ENCODE data around the gene FOLR3. TPM values are rescaled to one million over a fixed set of nuclear protein-coding genes. Genes with fewer than 3 reads are reported as not detected.

Gene FOLR3
- total and polyA plus RNA-seq, 9 of the 15 experiments (the other 6 are each of a cell fraction or from before 2014, with no cell fraction given) = not detected

GRCh38 chr11:72112143-72112977 is 23.2 kb upstream of the FOLR3 start, which contains the start of gene ANAPC15 (continued):
- TF ChIP-seq, protein P1, sequence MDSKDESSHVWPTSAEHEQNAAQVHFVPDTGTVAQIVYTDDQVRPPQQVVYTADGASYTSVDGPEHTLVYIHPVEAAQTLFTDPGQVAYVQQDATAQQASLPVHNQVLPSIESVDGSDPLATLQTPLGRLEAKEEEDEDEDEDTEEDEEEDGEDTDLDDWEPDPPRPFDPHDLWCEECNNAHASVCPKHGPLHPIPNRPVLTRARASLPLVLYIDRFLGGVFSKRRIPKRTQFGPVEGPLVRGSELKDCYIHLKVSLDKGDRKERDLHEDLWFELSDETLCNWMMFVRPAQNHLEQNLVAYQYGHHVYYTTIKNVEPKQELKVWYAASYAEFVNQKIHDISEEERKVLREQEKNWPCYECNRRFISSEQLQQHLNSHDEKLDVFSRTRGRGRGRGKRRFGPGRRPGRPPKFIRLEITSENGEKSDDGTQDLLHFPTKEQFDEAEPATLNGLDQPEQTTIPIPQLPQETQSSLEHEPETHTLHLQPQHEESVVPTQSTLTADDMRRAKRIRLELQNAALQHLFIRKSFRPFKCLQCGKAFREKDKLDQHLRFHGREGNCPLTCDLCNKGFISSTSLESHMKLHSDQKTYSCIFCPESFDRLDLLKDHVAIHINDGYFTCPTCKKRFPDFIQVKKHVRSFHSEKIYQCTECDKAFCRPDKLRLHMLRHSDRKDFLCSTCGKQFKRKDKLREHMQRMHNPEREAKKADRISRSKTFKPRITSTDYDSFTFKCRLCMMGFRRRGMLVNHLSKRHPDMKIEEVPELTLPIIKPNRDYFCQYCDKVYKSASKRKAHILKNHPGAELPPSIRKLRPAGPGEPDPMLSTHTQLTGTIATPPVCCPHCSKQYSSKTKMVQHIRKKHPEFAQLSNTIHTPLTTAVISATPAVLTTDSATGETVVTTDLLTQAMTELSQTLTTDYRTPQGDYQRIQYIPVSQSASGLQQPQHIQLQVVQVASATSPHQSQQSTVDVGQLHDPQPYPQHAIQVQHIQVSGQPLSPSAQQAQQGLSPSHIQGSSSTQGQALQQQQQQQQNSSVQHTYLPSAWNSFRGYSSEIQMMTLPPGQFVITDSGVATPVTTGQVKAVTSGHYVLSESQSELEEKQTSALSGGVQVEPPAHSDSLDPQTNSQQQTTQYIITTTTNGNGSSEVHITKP (IDR thresholded peaks at IDR 0.05; ENCODE audit: partially characterized antibody) = peak; percentile 40
- TF ChIP-seq SIN3A (IDR thresholded peaks at IDR 0.05; ENCODE audit: borderline replicate concordance in 2 of 2, control insufficient read depth in 1 of 2, low read depth in 2 of 2, low read length in 2 of 2) = peak in 1 of 2 experiments; percentile 46; a peak in 1 of 4 replicates
- TF ChIP-seq, protein P2, sequence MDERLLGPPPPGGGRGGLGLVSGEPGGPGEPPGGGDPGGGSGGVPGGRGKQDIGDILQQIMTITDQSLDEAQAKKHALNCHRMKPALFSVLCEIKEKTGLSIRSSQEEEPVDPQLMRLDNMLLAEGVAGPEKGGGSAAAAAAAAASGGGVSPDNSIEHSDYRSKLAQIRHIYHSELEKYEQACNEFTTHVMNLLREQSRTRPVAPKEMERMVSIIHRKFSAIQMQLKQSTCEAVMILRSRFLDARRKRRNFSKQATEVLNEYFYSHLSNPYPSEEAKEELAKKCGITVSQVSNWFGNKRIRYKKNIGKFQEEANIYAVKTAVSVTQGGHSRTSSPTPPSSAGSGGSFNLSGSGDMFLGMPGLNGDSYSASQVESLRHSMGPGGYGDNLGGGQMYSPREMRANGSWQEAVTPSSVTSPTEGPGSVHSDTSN (CRISPR knock-in tag; IDR thresholded peaks at IDR 0.05; ENCODE audit: low read depth) = peak; percentile 84
- TF ChIP-seq, protein P2 (tag; conservative IDR thresholded peaks at IDR 0.05; ENCODE audit: low read depth) = peak; percentile 99
- TF ChIP-seq POLR3G (IDR thresholded peaks at IDR 0.05; ENCODE audit: extremely low read depth, insufficient read length, insufficient replicate concordance) = no peak
- TF ChIP-seq, protein P3, sequence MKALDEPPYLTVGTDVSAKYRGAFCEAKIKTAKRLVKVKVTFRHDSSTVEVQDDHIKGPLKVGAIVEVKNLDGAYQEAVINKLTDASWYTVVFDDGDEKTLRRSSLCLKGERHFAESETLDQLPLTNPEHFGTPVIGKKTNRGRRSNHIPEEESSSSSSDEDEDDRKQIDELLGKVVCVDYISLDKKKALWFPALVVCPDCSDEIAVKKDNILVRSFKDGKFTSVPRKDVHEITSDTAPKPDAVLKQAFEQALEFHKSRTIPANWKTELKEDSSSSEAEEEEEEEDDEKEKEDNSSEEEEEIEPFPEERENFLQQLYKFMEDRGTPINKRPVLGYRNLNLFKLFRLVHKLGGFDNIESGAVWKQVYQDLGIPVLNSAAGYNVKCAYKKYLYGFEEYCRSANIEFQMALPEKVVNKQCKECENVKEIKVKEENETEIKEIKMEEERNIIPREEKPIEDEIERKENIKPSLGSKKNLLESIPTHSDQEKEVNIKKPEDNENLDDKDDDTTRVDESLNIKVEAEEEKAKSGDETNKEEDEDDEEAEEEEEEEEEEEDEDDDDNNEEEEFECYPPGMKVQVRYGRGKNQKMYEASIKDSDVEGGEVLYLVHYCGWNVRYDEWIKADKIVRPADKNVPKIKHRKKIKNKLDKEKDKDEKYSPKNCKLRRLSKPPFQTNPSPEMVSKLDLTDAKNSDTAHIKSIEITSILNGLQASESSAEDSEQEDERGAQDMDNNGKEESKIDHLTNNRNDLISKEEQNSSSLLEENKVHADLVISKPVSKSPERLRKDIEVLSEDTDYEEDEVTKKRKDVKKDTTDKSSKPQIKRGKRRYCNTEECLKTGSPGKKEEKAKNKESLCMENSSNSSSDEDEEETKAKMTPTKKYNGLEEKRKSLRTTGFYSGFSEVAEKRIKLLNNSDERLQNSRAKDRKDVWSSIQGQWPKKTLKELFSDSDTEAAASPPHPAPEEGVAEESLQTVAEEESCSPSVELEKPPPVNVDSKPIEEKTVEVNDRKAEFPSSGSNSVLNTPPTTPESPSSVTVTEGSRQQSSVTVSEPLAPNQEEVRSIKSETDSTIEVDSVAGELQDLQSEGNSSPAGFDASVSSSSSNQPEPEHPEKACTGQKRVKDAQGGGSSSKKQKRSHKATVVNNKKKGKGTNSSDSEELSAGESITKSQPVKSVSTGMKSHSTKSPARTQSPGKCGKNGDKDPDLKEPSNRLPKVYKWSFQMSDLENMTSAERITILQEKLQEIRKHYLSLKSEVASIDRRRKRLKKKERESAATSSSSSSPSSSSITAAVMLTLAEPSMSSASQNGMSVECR (CRISPR knock-in tag; IDR thresholded peaks at IDR 0.05) = no peak; the same call in 1 of the 2 replicates
- TF ChIP-seq, protein P4, sequence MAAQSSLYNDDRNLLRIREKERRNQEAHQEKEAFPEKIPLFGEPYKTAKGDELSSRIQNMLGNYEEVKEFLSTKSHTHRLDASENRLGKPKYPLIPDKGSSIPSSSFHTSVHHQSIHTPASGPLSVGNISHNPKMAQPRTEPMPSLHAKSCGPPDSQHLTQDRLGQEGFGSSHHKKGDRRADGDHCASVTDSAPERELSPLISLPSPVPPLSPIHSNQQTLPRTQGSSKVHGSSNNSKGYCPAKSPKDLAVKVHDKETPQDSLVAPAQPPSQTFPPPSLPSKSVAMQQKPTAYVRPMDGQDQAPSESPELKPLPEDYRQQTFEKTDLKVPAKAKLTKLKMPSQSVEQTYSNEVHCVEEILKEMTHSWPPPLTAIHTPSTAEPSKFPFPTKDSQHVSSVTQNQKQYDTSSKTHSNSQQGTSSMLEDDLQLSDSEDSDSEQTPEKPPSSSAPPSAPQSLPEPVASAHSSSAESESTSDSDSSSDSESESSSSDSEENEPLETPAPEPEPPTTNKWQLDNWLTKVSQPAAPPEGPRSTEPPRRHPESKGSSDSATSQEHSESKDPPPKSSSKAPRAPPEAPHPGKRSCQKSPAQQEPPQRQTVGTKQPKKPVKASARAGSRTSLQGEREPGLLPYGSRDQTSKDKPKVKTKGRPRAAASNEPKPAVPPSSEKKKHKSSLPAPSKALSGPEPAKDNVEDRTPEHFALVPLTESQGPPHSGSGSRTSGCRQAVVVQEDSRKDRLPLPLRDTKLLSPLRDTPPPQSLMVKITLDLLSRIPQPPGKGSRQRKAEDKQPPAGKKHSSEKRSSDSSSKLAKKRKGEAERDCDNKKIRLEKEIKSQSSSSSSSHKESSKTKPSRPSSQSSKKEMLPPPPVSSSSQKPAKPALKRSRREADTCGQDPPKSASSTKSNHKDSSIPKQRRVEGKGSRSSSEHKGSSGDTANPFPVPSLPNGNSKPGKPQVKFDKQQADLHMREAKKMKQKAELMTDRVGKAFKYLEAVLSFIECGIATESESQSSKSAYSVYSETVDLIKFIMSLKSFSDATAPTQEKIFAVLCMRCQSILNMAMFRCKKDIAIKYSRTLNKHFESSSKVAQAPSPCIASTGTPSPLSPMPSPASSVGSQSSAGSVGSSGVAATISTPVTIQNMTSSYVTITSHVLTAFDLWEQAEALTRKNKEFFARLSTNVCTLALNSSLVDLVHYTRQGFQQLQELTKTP (IDR thresholded peaks at IDR 0.05; ENCODE audit: low read depth in 1 of 2, partially characterized antibody in 2 of 2) = peak in 1 of 2 experiments; percentile 74
- no peak for TF ChIP-seq PHTF2 (CRISPR knock-in tag; IDR thresholded peaks at IDR 0.05)
- TF ChIP-seq CREBBP (IDR thresholded peaks at IDR 0.05; ENCODE audit: low read depth, low read length) = no peak
- TF ChIP-seq SREBF2 (CRISPR knock-in tag; IDR thresholded peaks at IDR 0.05) = no peak
